Measurements from ENCODE around the gene AVEN. TPM values are rescaled to one million over a fixed set of nuclear protein-coding genes. Genes with fewer than 3 reads are reported as not detected.

Gene AVEN
- polyA plus RNA-seq, 1 donor (not counting 4 experiments of a cell fraction or from before 2014, with no cell fraction given) = 16.6 TPM

- Histone ChIP-seq H4K20me1 (ENCODE audit: control insufficient read depth, extremely low read depth, insufficient read depth, low read length) (no peaks in the 10 kb centered on the region), H3K27ac (ENCODE audit: control insufficient read depth, insufficient read depth, low read length) (no peak overlapping the region), H3K4me1 (ENCODE audit: control insufficient read depth, extremely low read depth, insufficient read depth, low read length) (no peaks in the 10 kb centered on the region), H3K9me3 (ENCODE audit: control insufficient read depth, low read depth, low read length) (no peaks in the 10 kb centered on the region), H2AFZ (ENCODE audit: control insufficient read depth, low read length) (no peak overlapping the region), H3K4me3 (ENCODE audit: control insufficient read depth in 2 of 3, extremely low read depth in 1 of 3, insufficient read depth in 2 of 3, low read depth in 1 of 3, low read length in 3 of 3) (no peak overlapping the region), H3K9me1 (ENCODE audit: control insufficient read depth, extremely low read depth, insufficient read depth, low read length) (no peaks in the 10 kb centered on the region), H3K4me2 (ENCODE audit: control insufficient read depth, extremely low read depth, insufficient read depth, low read depth, low read length) (no peak overlapping the region), H3K79me2 (ENCODE audit: control insufficient read depth, insufficient read depth, low read length) (no peaks in the 10 kb centered on the region), H3K9ac (ENCODE audit: control insufficient read depth, extremely low read depth, insufficient read depth, low read length) (no peak overlapping the region), H3K36me3 (ENCODE audit: control insufficient read depth in 2 of 2, extremely low read depth in 1 of 2, insufficient read depth in 2 of 2, low read length in 2 of 2) (no peaks in the 10 kb centered on the region), H3K27me3 (ENCODE audit: control insufficient read depth, extremely low read depth, insufficient read depth, low read length) (no peaks in the 10 kb centered on the region)
- TF ChIP-seq CTCF (optimal IDR thresholded peaks at IDR 0.05 in 1 of 3, IDR thresholded peaks at IDR 0.05 in 1 of 3, conservative IDR thresholded peaks at IDR 0.05 in 1 of 3; ENCODE audit: extremely low read depth in 1 of 3, insufficient read depth in 2 of 3, low read length in 3 of 3) = no peak
- no peak for TF ChIP-seq EZH2 (IDR thresholded peaks at IDR 0.05; ENCODE audit: low read length)
- dilution Hi-C loops (cut with MboI; ENCODE audit: extremely low pct_ligation_motif_present, low sequenced_read_pairs) = no loop called here
- no peak for FAIRE-seq
- no peak for DNase-seq (ENCODE audit: low read depth, low spot score)
Measured at GRCh38 chr15:33852094-33852493, 186.9 kb downstream of the AVEN start.

- no peak overlapping the region for H3K4me2 ChIP-seq (ENCODE audit: control insufficient read depth, extremely low read depth, insufficient read depth, low read depth, low read length)
- no peaks in the 10 kb centered on the region for H3K27me3 ChIP-seq (ENCODE audit: control insufficient read depth, extremely low read depth, insufficient read depth, low read length)
- H3K79me2 ChIP-seq (ENCODE audit: control insufficient read depth, insufficient read depth, low read length) = no peaks in the 10 kb centered on the region
- dilution Hi-C loops (cut with MboI; ENCODE audit: extremely low pct_ligation_motif_present, low sequenced_read_pairs) = no loop called here
- FAIRE-seq (no peak), DNase-seq (ENCODE audit: low read depth, low spot score) (no peak)
- H3K36me3 ChIP-seq (ENCODE audit: control insufficient read depth in 2 of 2, extremely low read depth in 1 of 2, insufficient read depth in 2 of 2, low read length in 2 of 2) = no peaks in the 10 kb centered on the region
- H4K20me1 ChIP-seq (ENCODE audit: control insufficient read depth, extremely low read depth, insufficient read depth, low read length) = no peaks in the 10 kb centered on the region
- H3K4me3 ChIP-seq (ENCODE audit: control insufficient read depth in 2 of 3, extremely low read depth in 1 of 3, insufficient read depth in 2 of 3, low read depth in 1 of 3, low read length in 3 of 3) = no peak overlapping the region
- no peak overlapping the region for H3K9ac ChIP-seq (ENCODE audit: control insufficient read depth, extremely low read depth, insufficient read depth, low read length)
- no peaks in the 10 kb centered on the region for H3K9me1 ChIP-seq (ENCODE audit: control insufficient read depth, extremely low read depth, insufficient read depth, low read length)
- H3K9me3 ChIP-seq (ENCODE audit: control insufficient read depth, low read depth, low read length) = no peaks in the 10 kb centered on the region
- no peak overlapping the region for H3K27ac ChIP-seq (ENCODE audit: control insufficient read depth, insufficient read depth, low read length)
- H2AFZ ChIP-seq (ENCODE audit: control insufficient read depth, low read length) = no peak overlapping the region
- H3K4me1 ChIP-seq (ENCODE audit: control insufficient read depth, extremely low read depth, insufficient read depth, low read length) = no peaks in the 10 kb centered on the region
- TF ChIP-seq EZH2 (IDR thresholded peaks at IDR 0.05; ENCODE audit: low read length) = no peak
- TF ChIP-seq CTCF (optimal IDR thresholded peaks at IDR 0.05 in 1 of 3, IDR thresholded peaks at IDR 0.05 in 1 of 3, conservative IDR thresholded peaks at IDR 0.05 in 1 of 3; ENCODE audit: extremely low read depth in 1 of 3, insufficient read depth in 2 of 3, low read length in 3 of 3) = no peak
Measured at GRCh38 chr15:33851079-33851478, 187.9 kb downstream of the AVEN start.
